A204.1 (cell line): Measurements from ENCODE around the gene PLAGL1.

Experiments
- FAIRE-seq: peaks from 2 replicates; lab custom pipeline; 2012; peaks lifted over from hg19 to GRCh38; lab: Jason Lieb, UNC

Gene PLAGL1

DNA sequence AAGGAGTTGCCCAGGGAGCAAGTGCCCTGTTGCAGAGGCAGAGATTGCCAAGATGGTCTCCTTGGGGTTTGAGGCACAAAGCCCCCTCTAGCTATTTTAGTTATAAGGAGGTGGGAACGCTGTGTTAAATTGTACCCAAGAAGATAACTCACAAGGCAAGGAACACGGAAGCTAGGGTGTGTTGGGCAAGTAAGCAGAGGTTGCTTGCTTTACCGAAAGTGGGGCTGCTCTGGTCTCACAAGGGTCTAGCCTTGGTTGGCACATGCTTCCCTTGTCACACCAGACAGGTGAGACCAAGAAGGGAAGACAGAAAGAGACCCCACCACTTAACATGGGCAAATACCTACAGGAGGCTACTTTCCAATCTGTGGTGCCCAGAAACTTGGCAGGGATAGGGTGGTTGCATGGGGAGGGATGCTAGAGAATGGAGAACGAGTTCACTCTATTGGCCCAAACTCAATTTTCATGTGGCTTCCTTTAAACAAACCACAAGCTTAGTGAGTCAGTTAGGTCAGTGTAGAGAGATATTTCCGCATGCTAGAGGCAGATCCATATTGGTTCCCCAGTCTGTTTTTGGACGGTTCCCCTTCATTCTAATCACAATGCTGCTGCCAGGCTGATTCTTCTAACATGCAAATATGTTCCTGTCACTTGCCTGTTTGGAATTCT, 42.4 kb downstream of the PLAGL1 start:
- no peak for FAIRE-seq

DNA sequence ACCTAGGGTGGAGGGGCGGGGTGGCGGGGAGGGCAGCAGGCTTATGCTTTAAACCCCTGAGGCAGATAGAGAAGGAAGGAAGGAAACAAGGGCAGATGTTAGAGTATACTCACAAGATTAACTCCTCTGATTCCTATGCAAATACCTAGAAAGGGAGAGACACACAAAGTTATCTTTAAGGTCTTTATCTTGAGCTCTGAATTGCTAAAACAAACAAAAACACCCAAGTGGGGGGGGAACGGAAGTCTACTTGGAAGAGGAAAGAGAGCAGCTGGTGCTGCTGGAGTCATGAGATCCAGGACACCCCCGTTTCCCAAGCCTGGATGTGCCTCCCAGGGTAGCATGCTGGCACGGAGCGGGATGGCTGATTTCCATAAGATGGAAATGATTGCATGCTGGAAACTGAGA, 43.4 kb downstream of the PLAGL1 start:
- FAIRE-seq = no peak

DNA sequence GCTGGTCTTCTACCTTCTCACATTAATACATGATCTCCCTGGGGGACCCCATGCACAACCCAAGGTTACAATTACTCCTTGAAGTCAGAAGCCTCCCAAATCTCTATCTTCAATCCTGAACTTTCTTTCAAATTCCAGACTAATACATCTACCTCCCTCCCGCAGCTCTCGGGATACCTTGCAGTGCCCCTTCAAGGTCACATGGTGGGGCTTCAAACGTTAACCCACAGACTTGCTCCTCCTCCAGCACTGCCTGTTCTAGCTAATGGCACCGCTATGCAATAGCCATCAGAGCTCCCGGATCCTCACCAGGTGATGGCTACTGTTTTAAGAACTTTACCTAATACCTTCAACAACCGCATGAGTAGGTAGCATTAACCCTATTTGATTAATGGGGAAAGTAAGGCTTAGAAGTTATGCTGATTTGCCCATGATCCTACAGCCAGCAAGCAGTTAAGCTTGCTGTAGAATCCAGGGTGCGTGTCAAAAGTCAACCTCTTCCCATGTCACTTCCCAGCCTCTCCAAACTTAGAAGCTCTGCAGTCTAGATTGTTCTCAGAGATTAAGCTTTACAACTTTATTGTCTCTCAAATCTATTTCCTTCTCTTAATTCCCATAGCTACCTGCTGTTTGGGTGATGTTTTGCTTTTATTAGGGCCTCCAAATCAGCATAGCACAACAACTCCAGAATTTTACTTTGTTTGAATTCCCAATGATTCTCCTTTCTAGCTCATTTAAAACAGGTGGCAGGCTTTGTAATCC, 44.7 kb downstream of the PLAGL1 start:
- no peak for FAIRE-seq

DNA sequence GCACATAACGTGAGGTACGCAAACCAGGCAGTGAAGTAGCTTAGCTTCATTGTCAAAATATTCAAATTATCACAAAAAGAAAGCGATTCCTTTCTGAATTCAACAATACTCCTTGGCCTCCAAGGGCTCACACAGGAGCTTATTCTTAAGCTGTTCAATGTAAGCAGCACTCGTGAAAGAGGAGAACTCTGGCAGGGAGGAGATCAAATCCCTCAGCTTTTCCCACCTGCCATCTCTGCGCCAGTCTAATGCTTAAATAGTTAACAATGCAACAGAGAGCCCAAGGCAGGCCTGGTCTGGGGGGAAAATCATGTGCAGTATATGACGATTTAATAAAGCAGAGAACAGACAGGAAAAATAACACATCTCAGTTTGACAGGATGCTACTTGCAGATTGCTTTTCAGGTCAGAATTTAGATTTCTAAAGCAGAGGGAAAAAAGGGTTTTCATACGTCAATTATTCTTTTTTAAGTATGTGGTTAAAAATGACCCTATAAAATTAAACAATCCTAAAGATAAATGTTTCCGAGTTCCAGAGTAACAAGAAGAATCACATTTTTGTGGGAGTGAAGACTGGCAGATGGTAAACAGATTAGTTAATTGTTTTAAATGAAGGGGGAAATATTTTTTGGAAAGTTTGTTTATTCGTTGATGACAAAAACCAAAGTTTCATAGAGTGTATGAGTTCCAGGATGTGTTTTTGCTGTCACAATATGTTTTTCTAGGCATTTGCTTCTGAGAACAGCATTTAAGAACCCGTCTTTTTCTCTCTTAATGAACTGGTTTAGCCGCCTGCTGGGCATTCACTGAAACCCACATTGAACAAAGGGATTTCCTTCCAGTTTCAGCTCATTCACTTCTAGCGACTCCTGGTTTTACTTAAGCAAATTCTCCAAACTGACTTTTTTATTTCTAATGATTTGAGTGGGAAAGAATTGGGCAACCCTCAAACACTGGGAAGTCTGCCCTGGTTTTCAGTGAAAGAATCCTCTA, 45.9 kb downstream of the PLAGL1 start:
- no peak for FAIRE-seq

- FAIRE-seq = no peak
These were observed 47.0 kb downstream of the PLAGL1 start for GRCh38 chr6:143961066-143961465.

DNA sequence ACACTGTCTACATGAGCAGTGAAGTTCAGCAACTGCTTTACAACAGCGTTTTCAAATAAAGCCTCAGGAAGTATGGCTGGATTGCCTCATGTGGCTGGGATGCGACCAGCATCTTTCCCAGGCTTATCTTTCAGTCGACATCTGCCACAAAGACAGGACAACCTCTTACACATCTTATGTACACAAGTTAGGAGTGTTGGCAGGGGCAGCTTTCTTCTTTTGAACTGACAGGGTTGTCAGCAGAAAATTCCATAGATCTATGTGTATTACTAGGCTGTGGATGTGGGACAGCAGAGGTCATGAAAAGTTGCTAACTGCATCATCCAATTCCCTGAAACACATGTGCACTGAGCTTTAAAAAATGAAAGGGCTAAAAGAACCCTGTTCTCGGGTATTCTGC, 48.1 kb downstream of the PLAGL1 start:
- FAIRE-seq = no peak

- FAIRE-seq = no peak
These were observed 49.1 kb downstream of the PLAGL1 start for GRCh38 chr6:143958839-143959399.

DNA sequence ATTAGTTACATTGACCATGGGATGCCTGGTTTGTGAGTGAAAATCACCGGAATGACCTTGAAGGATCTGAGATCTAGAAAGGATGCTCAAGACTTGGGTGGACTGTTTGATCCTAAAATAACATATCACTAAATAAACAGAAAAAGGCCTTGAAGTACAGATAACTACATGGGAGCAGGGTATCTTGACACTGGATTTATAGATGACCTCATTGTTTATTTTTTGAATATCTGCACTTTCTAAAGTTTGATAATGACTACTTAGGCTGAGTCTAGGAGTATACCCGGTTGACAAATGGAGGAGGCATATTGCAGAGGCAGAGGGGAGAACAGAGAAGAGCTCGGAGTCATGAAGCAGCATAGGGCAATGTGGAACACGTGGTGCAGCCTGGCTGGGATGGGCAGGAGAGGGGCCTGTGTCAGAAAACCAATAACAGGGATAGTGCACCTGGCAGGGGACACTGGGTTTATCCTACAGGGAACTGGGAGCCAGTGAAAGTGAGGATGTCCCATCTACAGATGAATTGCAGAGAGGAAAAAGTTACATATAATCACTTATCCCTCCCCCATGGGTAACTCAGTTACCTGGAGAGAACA, 50.3 kb downstream of the PLAGL1 start:
- no peak for FAIRE-seq

DNA sequence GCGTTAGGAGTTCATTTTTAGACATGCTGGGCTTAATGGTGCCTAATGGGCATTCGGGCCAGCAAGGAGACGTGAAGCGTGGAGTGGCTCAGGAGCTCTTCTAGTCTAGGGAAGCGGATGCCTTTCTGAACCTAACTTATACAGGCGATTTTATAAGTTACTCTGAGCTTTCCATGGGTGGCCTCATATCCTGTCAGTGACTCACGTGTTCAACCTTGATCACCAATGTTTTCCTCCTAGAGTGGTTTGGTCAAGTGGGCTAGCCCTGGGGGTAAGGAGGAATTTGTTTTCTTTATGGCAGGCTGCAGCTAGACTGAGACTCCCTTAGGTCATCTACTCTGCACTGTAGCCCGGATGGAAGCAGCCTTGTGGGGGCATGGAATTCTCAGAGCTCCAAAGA, 52.1 kb downstream of the PLAGL1 start:
- no peak for FAIRE-seq

- no peak for FAIRE-seq
These were observed 54.1 kb downstream of the PLAGL1 start for GRCh38 chr6:143953922-143954321.

GRCh38 chr6:143952947-143953701, 54.9 kb downstream of the PLAGL1 start:
- no peak for FAIRE-seq

DNA sequence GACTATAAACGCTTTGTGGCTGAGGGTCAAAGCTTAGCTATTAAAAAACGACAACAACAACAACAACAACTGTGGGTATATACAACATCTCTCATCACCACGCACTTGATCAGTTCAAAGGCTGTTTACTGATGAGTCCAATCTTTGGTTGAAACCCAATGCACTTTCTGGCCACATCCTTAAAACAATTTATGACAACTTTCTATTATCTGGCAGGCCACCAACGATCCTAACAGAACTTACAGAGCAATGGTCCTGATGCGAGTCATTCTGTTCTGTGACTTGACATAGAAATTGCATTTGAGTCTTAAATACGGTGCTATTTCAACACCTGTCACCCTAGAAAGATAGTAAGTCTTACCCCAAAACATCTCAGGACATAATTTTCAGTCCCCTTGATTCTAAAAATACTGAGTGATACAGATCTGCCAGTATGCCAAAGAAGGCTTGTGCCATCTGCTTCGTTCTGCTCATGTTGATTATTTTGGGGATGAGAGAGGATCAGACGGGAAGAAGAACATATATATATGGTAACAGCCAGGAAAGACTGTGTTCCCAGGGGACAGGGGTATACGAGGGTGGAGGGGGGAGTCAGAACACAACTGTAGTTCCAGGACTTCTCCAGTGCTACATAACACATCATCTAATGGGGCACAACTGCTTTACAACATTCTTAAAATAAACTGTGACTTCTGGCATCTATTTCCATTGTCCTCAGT, 55.8 kb downstream of the PLAGL1 start:
- no peak for FAIRE-seq

GRCh38 chr6:143950875-143951274, 57.2 kb downstream of the PLAGL1 start:
- no peak for FAIRE-seq

GRCh38 chr6:143949962-143950361, 58.1 kb downstream of the PLAGL1 start:
- no peak for FAIRE-seq

DNA sequence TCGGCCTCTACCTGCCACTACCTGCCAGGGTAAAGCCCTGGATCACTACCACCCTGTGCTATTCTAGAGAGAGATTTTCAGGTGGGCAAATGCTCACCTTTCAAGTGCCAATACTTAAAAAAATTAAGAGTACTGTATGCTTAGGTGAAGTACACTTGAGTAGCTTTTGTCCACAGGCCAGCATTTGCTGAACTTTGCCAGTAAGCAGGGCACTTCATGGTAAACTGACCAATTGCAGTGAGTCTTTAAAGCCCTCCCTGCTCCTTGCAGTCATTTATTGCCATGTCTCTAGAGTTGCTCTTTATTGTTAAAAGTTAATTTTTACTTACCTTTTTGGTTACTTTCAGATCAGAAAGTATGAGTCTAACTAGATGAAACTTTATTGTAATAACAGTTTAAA, 58.5 kb downstream of the PLAGL1 start:
- no peak for FAIRE-seq

- FAIRE-seq = no peak
These were observed 59.9 kb downstream of the PLAGL1 start for GRCh38 chr6:143948208-143948607.

DNA sequence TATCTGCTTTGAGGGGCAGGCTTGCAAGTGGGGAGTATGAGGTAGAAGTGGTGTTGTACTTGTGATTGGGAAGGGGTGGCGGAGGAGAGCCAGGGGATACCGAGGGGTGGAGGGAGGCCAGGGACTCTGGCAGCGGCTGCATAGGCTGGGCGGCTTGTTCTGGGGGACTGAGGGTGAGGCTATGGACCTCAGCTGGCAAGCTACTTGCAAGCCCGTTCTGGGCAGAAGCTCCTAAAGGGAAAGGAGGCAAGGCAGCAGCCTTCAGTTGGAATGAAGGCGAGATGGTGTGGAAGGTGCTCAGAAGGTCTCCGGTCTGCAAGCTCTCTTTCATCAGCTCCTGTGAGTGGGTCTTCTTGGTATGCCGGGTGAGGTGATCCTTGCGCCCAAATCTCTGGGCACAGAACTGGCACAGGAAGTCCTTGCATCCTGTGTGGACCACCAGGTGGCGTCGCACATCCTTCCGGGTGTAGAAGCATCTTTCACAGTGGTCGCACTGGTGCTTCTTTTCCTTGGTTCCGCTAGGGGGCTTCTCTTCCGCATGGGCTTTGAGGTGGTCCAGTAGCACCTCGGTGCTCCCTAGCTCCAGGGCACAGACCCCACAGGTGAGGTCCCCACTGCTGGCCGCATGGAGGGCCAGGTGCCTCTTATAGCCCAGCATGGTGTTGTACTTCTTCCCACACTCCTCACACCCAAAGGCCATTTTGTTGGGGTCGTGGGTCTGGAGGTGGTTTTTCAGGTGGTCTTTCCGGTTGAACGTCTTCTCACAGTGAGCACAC, 66.0 kb downstream of the PLAGL1 start:
- FAIRE-seq = no peak

GRCh38 chr6:143940011-143940597, 68.0 kb downstream of the PLAGL1 start:
- peak; percentile 71 for FAIRE-seq

GRCh38 chr6:143939364-143939763, 68.7 kb downstream of the PLAGL1 start:
- FAIRE-seq = no peak

DNA sequence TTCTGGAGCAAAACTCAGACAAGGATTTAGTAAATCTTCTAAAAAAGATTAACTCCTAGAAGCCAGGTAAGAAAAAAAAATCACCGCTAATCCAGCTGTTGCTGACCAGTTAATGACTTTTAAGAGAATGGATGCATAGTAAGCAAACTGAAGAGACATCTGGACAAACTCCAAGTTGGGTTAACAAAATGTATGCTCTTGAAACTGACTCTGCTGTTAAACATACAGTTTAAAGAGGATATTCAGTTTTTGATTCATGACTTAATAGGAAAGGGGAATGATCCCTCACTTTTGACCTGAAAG, 70.4 kb downstream of the PLAGL1 start:
- FAIRE-seq = no peak
